Left colon (tissue), 2 donors: Measurements from ENCODE around the gene BMP8A. TPM values are rescaled to one million over a fixed set of nuclear protein-coding genes. Genes with fewer than 3 reads are reported as not detected.

Experiments
- total RNA-seq, 2 donors: library from RNA; stranded (reverse); fragmentation: NEBNext Ultra II Directional; extraction: Animal tissue kit (Norgen Biotek cat#: 25700); gene quantifications; one replicate each; pipeline ENCODE4 v1.2.1, GENCODE V29; 2021
- donor health status: DM: no; HTN: no; CAD: no.
- donor health status: DM: yes; HTN: yes; CAD: no.

The BMP8A gene
- total RNA-seq, 2 donors from 2014 or later = 4.4 to 6.8 TPM

Other genes with a start within 250 kb of the BMP8A start
- 100 to 1,000 TPM; 127 to 131 TPM for gene PABPC4, start 85.2 kb downstream of the BMP8A start, total RNA-seq
- 1 to 10 TPM; 1.3 to 1.9 TPM for gene HEYL, start 148.0 kb downstream of the BMP8A start, total RNA-seq
- not detected for gene NT5C1A, start 180.5 kb downstream of the BMP8A start, total RNA-seq
- gene HPCAL4, start 199.8 kb downstream of the BMP8A start, total RNA-seq = under 1 TPM in 1 of 2 donors, not detected in 1; 0.06 TPM
- 10 to 100 TPM; 33.5 to 38.4 TPM for gene PPIE, start 247.2 kb downstream of the BMP8A start, total RNA-seq